HG03378 (cell line): Measurements from ENCODE around the gene TNFAIP1.

Experiments used
- ATAC-seq: cut with Tn5 transposase; IDR thresholded peaks from one replicate; pipeline ENCODE4 v1.9.1; 2021; ENCODE audit warnings: mild to moderate bottlenecking, moderate library complexity; ENCODE audit not compliant: unreplicated experiment

Gene TNFAIP1

DNA sequence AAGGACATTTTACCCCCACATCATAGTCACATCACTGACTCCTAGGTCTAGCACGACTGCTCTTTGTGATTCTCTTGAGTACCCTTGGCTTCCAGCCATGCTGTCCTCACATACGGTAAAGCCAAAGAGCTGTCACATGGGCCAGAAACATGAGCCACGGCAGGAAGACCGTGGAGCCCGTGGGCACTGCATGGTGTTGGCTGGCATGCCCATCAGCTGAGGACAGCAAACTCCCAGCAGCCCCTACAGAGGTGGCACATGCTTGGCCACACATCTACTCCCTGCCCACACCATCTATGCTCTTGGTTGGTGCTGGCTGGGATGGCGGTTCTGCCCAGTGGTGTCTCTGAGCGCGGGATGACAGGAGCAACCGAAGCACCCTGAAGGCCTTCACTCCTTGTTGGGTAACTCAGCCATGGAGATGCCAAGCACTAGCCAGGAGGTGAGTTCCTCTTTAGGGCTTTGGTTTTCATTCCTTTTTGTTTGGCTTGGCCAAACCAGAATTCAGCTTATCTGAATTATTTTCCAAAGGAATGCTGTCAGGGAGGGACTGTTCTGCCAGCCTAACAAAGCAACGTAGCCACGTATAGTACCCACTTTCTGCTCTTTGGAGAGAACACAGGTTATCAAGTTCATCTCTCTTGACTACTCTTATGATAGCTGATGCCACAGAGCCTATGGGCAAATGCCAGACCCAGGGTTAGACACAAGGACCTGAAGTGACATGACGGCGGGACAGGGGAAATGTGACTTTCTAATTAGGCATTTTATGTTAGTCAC is 10.0 kb downstream of the TNFAIP1 start:
- ATAC-seq = no peak

DNA sequence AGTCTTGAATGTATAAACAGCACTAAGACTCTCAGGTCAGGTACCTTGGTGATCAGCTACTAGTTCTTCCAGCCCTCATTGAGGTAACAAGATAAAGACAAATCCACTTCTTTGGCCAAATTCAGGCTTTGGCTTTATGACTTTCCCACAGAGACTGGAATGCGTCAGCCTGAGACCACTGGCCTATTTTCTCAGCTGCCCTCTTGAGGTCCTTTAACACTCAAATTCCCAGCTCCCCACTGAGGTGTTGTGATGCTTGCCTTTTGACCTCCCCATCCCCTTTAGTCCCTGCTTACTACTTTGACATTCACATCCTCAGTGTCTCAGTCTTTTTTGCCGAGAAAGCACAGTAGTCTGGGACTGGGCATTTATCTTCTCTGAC is 10.6 kb downstream of the TNFAIP1 start:
- no peak for ATAC-seq

DNA sequence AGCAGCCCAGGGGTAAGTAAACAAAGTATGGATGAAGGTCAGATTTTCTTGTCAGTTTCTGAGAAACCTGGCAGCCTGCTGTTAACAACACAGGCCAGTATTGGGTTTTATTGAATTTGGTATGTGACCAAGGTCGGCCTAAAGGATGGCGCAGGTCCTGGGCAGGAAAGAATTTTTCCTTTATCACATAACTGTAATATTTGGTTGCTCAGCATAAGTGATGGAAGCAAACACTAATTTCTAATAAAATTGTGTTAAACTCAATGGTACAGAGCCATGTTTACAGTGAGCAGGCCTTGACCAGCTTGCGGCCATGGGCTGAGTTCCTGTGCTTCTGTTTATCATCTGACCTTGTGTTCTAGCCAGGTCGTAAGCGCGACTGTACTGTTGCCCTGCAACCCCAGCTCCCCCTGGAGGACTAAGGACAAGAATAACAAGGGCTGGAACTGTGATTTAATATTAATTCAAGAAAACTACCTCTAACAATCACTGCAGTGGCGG is 11.2 kb downstream of the TNFAIP1 start:
- no peak for ATAC-seq

DNA sequence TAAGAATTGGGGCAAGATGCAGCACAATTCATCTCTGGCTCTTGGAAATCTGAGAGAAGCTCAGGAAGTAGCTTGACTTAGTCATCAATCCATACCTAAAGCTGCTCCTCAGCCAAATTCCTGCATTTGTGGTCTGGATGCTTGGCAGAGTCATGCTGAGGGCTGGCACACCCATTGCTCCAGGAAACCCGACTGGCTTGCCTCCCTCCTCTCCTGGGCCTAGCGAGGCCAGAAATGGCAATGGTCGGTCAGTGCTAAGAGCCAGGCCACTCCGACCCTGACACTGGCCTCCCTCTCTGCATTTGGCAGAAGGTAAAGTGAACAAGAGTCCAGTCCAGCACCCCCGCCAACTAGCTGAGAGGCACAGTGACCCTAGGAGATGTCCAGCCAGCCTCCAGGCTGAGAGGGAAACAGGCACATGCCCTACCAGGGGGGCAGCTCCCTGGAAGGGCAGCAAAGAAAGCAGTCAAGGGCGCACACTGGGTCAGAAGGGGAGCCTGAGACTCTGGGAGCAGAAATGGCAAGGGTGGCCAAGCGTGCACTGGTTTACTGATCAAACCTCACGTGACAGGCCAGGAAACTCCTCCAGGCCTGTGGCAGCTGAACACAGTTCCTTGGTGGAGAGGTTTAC is 11.8 kb downstream of the TNFAIP1 start:
- ATAC-seq = no peak

DNA sequence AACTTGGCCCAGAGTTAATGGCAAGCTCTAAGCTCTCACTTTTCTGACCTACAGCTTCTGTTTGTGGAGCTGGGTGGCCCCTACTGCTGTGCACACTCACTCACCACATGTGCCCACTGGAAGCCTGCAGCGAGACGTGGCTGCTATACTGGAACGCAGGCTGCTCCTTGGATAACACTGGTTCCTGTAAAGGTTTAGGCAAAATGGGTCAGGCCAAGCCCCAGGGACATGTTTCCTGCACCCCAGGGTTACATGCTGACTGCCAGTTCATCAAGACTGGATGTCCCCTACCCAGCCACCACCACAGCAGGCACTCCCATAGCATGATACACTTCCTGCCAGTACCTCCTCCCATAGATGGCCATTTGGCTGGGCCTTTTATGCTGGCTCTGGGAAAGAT is 13.4 kb downstream of the TNFAIP1 start:
- ATAC-seq = no peak

DNA sequence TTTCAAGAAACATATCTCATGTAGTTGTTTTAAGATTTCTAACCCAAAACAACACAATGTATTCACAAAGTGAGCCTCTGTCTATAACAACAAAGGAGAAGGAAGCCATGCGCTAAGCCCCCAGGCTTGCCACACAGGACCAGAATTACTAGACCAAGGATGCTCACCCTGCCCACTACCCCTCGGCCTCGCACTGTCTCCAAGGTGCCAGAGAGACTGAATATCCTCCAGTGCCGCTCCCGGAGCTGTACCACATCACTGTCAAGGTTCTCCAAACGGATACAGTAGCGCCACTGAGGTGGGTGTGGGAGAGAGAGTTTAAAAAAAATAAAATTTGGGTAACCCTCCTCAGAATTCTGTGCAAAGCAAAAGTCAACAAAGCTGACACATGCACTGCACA is 14.7 kb downstream of the TNFAIP1 start:
- ATAC-seq = no peak

DNA sequence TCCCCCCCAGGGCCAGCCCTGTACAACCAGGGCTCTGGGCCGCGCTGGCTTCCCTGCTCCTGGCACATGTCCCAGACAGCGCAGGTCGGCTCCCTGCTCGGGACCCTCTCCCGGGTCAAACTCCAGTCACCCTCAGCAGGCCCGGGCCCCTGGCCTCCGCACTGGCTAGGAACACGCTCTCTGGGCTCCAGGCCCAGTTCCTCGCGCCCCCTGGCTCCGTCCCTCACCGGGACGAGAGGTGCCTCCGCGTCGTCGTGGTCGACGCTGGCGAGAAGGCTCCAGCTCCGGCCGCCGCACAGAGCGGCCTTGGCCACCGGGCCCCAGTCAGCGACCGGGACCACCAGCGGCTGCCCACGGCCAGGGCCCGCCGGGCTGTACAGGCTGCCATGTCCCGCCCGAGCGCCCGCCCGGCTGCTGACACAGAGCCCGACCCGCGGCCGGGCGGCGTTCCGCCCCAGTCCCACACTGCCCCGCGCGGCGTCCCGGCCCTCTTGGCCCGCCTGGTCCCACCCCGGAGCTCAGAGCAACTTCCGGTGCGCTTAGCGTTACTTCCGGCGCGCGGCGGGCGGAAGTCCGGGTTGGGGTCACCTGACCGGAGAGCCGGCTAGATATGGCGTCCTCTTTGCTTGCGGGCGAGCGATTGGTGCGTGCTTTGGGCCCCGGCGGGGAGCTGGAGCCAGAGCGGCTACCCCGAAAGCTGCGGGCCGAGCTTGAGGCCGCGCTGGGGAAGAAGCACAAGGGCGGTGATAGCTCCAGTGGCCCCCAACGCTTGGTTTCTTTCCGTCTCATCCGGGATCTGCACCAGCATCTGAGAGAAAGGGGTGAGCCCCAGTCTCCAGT is 21.7 kb downstream of the TNFAIP1 start, which contains the start of gene POLDIP2:
TSS of gene POLDIP2 (minus strand) at position 467 of the 840 bp plus-strand sequence. CDS start at position 388, 79 bp downstream.
- peak; percentile 82 for ATAC-seq

DNA sequence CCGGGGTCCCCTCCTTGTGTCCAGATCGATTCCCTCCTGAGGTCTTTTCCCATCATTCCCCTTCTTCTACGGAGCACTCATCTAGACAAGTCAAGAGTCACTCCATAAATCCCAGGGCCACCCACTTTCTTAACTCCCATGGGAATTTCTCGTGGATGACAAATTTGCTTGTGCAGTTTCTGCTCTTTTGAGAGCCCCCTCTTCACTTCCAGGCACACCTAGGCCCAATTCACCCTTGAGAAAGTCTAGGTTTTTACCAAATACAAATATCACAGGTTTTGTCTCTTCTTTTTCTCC is 22.3 kb downstream of the TNFAIP1 start:
- no peak for ATAC-seq

DNA sequence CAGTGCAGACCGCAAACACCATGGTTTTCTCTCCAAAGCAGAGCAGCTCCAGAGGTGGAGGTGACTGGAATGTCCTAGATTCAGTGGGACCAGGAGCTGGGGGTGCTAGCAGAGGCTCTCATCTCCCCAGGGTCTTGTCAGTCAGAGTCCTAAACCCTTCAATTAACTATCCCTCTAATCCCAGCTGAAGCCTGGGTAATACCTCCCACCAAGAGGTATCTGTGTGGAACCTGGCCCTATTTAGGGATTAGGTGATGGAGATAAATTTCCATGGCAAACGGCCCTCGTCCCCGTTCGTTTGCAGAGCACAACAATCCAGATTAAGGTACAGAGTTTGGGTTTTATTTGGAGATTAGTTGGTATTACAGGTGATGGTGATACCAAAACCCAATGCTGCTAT is 27.6 kb downstream of the TNFAIP1 start:
- no peak for ATAC-seq

DNA sequence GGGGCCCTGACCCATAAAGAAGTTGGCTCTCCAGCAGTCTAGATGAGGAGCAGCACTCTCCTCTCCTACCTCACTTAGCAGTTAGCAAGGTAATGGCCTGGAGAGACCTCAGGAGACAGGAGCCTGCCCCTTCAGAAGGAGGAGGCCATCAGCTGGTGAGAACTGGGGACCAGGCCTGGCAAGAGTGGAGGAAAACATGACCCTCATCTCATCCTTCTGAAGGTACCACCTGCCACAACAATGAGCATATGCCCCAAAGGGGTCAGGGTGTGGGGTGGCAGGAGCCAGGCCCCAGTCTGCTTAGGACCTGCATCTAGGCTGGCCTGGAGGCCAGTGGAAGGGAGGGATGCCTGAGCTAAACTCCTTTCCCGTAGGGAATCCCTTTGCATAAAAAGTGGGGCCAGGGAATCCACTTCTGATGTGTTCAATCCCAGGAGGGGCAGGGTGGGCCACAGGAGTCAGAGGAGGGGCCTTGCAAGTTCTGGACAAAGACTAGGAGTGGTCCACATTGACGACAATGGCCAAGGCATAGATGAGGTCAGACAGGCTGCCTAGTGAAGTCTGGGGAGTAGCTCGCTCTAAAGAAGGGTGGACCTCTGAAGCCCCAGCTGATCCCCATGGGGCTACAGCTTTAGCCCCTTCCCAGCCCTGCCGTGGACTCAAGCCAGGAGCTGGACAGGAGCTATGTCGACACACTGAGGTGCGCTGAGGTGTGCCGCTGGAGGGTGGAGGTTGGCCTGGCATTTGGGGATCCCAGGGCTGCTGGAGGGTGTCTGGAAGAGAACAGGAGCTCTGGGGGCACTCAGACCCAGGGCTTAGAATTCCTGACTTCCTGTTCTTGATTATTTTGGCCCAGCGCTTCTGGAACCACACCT is 28.5 kb downstream of the TNFAIP1 start:
- ATAC-seq = no peak

DNA sequence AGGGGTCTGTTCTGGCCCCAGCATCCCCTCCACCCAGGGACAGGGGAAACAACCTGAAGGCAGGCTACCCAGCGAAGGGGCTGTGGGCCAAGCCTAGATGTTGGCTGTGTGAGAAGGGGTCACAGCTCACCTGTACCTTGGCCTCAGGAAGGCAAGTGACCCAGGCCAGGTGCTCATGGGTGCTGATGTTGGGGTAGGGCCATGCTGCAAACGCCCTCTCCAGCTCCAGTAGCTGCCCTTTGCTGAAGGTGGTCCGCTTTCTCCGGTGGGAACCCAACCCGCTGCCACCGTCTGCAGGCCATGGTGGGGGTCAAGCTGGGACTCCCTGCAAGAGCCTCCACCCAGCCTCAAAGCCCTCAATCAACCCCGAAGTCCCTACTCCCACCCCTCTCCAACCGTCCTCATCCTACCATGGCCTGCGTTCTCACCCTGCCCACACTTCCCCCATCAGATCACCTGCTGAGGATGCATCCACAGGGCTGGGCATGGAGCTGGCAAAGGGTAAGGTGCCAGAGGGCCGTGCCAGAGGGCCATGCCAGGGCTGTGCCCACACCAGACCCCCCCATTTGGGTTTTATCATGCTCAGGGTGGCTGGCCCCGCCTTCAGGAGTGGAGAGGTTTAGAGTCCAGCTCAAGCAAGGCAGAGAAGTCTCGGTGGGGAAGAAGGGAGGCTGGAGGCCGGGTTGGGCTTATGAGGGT is 29.3 kb downstream of the TNFAIP1 start, which contains the start of gene SEBOX:
TSS of gene SEBOX (minus strand) at position 535 of the 699 bp plus-strand sequence. CDS start at position 487, 48 bp downstream.
- no peak for ATAC-seq

DNA sequence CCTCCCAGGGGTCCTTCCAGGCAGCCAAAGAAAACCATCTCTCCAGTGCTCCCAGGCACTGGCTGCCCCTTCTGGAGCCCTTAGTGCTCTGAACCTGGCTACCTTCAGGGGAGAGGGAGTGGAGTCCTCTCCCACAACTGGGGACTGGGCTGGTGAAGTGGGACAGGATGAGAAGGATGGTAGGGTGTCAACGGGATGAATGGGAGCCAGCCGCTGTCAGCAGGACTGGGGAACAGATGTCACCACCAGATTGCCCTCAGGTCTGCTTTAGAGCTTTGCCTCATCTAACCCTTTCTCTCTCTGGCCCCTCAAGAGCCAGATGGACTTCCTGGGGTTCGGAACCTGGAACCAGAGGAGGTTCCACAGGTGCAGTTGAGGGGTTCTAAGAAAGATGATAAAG is 29.9 kb downstream of the TNFAIP1 start:
- ATAC-seq = no peak

DNA sequence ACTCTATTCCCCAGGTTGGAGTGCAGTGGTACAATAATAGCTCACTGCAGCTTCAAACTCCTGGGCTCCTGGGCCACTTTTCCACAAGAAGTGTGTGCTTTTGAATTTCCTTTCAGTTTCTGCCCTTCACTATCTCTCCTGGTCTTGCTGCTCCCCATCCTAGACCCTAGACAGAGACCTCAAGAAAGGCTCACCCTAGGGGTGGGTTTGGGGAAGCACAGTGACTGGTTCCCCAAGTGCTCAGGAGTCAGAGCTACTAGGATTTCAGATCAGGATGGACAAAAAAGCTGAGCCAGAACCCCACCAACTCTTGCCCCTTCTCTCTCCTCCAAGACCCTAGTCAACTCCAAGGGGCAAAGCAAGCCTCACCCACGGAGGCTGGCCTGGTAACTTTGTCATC is 31.0 kb downstream of the TNFAIP1 start:
- ATAC-seq = no peak

DNA sequence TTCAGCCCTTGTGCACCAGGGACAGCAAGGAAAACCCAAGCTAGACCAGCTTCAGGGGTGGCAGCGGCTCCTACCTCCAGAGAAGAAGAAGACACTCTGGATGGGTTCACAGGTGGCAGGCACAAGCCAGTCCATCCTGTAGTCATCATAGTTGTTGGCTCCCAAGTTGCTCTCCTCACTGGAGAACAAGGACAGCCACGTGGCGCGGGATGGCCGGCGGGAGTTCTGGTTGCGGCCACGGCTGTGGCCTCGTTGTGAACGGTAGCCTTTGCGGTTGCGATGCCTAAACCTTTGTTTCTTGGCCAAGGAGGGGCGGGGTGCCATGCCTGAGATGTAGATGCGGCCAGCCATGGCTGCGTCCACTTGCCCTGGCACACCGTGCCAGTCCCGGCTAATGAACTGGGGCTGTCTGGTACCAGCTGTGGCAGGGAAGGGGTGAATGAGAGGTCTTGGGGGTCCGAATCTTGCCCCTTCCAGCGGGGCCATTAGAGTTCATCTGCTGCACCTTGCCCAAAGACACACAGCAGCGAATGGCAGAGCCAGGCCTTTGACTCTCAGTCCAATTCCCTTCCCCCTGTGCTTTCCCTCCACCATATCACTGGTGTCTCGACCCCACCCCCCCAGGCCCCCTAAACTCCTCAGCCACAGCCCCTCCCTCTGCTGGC is 32.2 kb downstream of the TNFAIP1 start:
- no peak for ATAC-seq

DNA sequence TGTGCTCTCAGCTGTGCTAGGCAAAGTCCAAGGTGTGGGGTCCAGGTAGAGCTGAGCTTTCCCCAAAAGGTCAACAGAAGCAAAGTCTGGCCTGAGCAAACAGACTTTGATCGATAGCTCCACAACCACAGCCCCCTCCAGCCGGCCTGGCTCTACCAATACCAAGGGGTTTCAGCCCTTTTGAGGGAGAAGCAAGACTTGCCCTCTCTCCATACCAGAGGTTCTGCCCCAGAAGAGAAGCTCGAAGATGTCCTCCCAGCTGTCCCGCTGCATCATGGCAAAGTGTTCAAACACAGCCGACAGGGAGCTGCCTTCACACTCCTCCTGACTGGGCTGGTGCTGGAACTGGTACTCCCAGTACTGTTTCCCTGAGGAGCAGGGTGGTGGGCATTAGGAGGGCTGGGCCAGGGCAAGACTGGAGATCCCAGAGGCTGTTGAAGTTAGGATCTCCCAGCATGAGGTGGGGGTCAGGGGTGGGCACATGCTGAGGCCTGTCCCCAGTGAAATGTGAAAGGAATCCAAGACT is 32.8 kb downstream of the TNFAIP1 start:
- ATAC-seq = no peak

DNA sequence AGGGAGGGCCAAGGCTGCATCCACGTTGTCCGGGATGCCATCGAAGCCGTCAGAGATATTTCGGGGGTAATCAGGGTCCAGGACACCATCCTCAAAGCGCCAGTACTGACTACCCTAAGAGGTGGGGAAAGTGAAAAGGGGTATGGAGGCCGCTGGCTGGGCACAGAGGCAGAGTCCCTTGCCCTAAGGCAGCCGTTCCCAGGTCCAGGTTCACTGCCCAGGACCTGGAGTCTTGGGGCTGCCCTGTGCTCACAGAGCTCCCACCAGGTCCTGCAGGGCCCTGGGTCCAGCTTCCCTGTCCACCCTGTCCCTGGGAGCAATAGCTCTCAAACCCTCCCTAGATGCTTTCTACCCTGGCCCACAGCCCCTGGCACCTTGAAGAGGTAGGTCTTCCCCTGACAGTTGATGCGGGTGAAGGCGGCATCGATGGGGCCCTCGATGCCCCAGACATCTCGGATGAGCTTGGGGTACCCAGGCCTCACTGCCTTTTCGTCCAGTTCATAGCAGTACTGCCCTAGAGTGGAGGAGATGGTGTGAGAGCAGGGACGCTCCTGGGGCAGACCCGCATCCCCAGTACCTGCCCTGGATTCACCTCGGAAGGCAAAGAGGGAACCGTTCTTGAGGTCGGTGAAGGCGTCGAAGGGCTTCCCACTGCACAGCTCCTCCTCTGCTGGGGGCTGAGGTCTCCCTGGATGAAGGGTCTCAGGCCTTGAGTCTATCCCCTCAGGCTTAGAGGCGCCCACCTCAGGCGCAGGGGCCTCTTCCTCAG is 33.5 kb downstream of the TNFAIP1 start:
- ATAC-seq = no peak

DNA sequence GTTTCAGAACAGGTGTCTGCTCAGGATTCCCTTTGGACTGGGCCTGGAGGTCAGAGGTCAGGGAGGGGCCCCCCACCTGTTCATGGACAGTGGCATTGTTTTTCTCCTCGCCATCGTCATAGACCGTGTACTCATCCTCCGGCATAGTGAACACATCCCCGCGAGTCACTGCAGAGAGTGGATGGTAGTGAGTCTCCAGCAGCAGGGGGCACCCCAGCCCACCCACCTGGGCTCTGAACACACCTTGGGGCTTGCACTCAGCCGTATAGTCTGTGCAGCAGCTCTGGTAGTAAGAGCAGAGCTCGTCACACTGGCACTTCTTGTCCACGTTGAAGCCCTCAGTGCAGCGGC is 34.1 kb downstream of the TNFAIP1 start:
- ATAC-seq = no peak

DNA sequence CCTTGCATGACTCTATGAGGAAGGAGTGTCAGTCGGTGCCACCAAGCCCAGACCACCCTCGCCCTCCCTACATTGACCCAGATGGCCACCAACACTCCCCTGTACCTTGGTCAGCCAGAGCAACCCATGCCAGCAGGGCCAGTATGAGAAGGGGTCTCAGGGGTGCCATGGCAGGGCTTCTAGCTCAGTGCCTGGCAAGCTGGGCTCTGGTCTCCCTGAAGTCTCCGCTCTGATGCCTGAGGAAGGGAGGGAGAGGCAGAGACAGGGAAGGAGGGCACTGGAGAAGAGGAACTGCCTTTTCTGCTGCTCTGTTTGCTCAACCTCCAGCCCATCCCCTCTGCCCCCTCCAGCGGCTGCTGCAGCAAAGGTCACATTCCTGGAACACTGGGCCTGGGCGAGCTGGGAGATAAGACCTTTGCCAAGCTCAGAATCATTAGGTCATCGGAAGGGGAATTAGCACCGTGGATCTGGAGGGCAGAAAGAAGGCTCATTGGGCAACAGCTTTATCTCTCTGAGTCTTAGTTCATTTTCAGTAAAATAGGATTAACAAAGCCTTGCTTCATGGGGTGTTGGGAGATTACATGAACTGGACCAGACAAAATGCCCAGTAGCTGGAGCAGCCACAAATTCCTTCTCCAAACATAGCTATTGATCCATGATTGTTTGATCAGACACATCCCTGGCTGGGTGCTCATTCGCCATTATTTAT is 34.6 kb downstream of the TNFAIP1 start, which contains the start of gene VTN:
TSS of gene VTN (minus strand) at position 273 of the 709 bp plus-strand sequence. CDS start at position 169, 104 bp downstream.
- no peak for ATAC-seq
